ENCODE results near the gene ZNF763. TPM values are rescaled to one million over a fixed set of nuclear protein-coding genes. Genes with fewer than 3 reads are reported as not detected.

Gene ZNF763
- total RNA-seq, 1 experiment from 2014 or later: 0.39 TPM

DNA sequence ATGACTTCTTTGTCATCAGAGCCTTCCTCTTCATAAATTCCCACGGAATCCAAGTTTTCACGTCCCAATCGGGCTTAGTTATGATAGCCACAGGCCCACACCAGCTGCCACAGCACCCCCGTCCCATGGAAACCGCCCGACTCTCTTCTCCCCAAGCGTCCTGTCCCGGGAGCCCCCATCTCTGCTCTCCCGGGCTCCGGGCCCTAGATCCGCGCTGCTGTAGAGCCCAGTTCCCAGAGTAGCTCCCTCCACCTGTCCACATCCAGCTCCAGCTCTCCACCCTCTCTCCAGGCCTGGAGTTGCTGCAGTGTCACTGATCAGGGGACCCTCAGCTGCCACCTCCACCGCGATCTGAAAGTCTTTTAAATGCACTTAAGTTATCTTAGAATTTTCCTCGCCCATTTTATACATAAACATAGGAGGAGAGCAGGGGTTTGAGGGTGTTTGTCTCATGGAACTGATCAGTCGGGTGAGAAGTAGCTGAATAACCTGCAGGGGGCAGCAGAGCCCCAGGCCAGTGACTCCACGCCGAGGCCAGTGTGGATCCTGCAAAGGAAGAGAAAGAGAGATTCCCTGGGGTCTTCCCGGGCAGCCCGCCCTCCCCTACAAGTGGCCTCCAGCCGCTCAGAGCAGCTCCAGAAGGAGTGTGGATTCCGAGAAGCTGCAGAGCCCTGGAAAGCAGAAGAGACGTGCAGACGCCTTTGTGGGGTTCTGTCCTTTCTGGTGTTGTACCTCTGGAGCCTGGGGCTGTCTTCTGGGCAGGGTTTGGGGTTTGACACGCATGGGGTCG is 1.1 kb upstream of the ZNF763 start:
- intact Hi-C loops (cut with micrococcal nuclease; ENCODE audit: unreplicated experiment): no loop called here

DNA sequence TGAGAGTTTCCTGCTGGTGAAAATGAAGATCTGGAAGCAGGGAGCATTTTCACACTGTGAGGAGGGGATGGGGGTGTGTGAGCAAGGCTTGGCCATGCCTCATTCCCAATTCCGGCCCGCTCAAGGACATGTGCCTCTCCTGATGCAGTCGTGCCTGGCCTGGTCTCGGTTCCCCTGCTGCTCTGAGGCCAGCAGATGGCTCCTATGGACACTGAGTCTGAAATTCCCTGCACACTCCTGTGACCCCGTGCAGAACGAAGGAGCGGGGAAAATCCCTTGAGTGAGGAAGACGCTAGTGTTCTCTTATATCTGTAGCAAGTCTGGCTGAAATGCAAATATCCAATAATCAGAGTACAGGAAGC is 363 bp upstream of the ZNF763 start:
- no peak for DNase-seq (ENCODE audit: low read depth, low spot score)
- Histone ChIP-seq H3K27ac (ENCODE audit: low read length) (no peak overlapping the region), H3K36me3 (ENCODE audit: control insufficient read depth, insufficient read depth, low read length) (no peaks in the 10 kb centered on the region), H3K9me3 (ENCODE audit: control insufficient read depth, insufficient read depth, low read depth, low read length) (no peaks in the 10 kb centered on the region), H3K4me3 (ENCODE audit: low read depth in 2 of 2, low read length in 2 of 2) (peak overlapping the region; percentile 62 to 84), H3K27me3 (ENCODE audit: control insufficient read depth, insufficient read depth, low read length) (no peaks in the 10 kb centered on the region), H3K4me1 (ENCODE audit: control insufficient read depth, insufficient read depth, low read length) (peaks cover 5% of the 10 kb centered on the region)
- ChIA-PET POLR2A (no interaction called here), CTCF (interaction anchor here (0.9 to 1.2 kb wide), 5 partner anchors 25 to 177 kb away, joined by 3 to 6 read pairs (median 3); no protein-coding TSS in a partner anchor)
- intact Hi-C loops (cut with micrococcal nuclease; ENCODE audit: unreplicated experiment): no loop called here
- no TSS peak for BruUV-seq (replicated peaks)
- in situ Hi-C loops (cut with HindIII; ENCODE audit: low pct_unique_long_range_greater_than_20kb, low sequenced_read_pairs): no loop called here
- ATAC-seq: peak; percentile 60
- TF ChIP-seq, protein P1, sequence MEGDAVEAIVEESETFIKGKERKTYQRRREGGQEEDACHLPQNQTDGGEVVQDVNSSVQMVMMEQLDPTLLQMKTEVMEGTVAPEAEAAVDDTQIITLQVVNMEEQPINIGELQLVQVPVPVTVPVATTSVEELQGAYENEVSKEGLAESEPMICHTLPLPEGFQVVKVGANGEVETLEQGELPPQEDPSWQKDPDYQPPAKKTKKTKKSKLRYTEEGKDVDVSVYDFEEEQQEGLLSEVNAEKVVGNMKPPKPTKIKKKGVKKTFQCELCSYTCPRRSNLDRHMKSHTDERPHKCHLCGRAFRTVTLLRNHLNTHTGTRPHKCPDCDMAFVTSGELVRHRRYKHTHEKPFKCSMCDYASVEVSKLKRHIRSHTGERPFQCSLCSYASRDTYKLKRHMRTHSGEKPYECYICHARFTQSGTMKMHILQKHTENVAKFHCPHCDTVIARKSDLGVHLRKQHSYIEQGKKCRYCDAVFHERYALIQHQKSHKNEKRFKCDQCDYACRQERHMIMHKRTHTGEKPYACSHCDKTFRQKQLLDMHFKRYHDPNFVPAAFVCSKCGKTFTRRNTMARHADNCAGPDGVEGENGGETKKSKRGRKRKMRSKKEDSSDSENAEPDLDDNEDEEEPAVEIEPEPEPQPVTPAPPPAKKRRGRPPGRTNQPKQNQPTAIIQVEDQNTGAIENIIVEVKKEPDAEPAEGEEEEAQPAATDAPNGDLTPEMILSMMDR (IDR thresholded peaks at IDR 0.05): no peak
- TF ChIP-seq TCF7L2 (IDR thresholded peaks at IDR 0.05; ENCODE audit: low read depth, low read length) (no peak), SIN3A (IDR thresholded peaks at IDR 0.05; ENCODE audit: borderline replicate concordance, insufficient read depth, low read depth, low read length) (no peak), POLR2AphosphoS5 (IDR thresholded peaks at IDR 0.05; ENCODE audit: low read depth, low read length) (no peak)
- TF ChIP-seq, protein P2, sequence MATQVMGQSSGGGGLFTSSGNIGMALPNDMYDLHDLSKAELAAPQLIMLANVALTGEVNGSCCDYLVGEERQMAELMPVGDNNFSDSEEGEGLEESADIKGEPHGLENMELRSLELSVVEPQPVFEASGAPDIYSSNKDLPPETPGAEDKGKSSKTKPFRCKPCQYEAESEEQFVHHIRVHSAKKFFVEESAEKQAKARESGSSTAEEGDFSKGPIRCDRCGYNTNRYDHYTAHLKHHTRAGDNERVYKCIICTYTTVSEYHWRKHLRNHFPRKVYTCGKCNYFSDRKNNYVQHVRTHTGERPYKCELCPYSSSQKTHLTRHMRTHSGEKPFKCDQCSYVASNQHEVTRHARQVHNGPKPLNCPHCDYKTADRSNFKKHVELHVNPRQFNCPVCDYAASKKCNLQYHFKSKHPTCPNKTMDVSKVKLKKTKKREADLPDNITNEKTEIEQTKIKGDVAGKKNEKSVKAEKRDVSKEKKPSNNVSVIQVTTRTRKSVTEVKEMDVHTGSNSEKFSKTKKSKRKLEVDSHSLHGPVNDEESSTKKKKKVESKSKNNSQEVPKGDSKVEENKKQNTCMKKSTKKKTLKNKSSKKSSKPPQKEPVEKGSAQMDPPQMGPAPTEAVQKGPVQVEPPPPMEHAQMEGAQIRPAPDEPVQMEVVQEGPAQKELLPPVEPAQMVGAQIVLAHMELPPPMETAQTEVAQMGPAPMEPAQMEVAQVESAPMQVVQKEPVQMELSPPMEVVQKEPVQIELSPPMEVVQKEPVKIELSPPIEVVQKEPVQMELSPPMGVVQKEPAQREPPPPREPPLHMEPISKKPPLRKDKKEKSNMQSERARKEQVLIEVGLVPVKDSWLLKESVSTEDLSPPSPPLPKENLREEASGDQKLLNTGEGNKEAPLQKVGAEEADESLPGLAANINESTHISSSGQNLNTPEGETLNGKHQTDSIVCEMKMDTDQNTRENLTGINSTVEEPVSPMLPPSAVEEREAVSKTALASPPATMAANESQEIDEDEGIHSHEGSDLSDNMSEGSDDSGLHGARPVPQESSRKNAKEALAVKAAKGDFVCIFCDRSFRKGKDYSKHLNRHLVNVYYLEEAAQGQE (IDR thresholded peaks at IDR 0.05; ENCODE audit: insufficient read depth in 1 of 2, low read depth in 2 of 2, low read length in 1 of 2): no peak

More for the DNA sequence above, 1.1 kb upstream of the ZNF763 start:
- no peaks in the 10 kb centered on the region for H3K36me3 ChIP-seq (ENCODE audit: control insufficient read depth, insufficient read depth, low read length)
- H3K4me1 ChIP-seq (ENCODE audit: control insufficient read depth, insufficient read depth, low read length): peaks cover 5% of the 10 kb centered on the region
- no TSS peak for BruUV-seq (replicated peaks)
- H3K4me3 ChIP-seq (ENCODE audit: low read depth in 2 of 2, low read length in 2 of 2): no peak overlapping the region
- no peak overlapping the region for H3K27ac ChIP-seq (ENCODE audit: low read length)
- H3K27me3 ChIP-seq (ENCODE audit: control insufficient read depth, insufficient read depth, low read length): no peaks in the 10 kb centered on the region
- TF ChIP-seq, protein P1 (IDR thresholded peaks at IDR 0.05): peak; percentile 86
- TF ChIP-seq POLR2AphosphoS5 (IDR thresholded peaks at IDR 0.05; ENCODE audit: low read depth, low read length): no peak
- ChIA-PET CTCF (interaction anchor here (0.9 to 1.2 kb wide), 6 partner anchors 21 to 178 kb away, joined by 3 to 6 read pairs (median 3); no protein-coding TSS in a partner anchor), POLR2A (interaction anchor here (0.6 kb wide), 1 partner anchor 19 kb away, joined by 3 read pairs; no protein-coding TSS in a partner anchor)
- no peaks in the 10 kb centered on the region for H3K9me3 ChIP-seq (ENCODE audit: control insufficient read depth, insufficient read depth, low read depth, low read length)
- in situ Hi-C loops (cut with HindIII; ENCODE audit: low pct_unique_long_range_greater_than_20kb, low sequenced_read_pairs): no loop called here
- DNase-seq (ENCODE audit: low read depth, low spot score) (no peak), ATAC-seq (peak; percentile 76)

Measured in Panc1 (cell line).